ENCODE data around the gene RNGTT. TPM values are rescaled to one million over a fixed set of nuclear protein-coding genes. Genes with fewer than 3 reads are reported as not detected.
"Not testable (repeated sequence)": the region's sequence is repeated elsewhere in the genome, so short reads cannot be mapped to it uniquely, and the experiment has no call there.

The RNGTT gene
- total RNA-seq, 1 experiment from 2014 or later = 15.7 TPM

DNA sequence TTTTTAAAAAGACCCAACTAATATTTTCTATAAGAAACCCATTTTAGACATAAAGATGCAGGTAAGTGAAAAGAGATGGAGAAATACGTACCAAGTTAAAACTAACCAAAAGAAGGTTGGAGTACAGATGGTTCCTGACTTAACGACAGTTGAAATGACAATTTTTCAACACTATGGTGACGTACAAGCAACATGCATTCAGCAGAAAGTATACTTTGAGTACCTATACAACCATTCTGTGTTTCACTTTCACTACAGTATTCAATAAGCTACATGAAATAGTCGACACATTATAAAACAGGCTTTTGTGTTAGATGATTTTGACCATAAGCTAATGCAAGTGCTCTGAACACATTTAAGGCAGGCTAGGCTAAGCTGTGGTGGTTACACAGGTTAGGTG is 228.9 kb downstream of the RNGTT start:
- Histone ChIP-seq H3K4me3 (ENCODE audit: low read length) (no peak overlapping the region), H3K4me2 (ENCODE audit: low read length) (no peak overlapping the region), H4K20me1 (ENCODE audit: low read length) (no peaks in the 10 kb centered on the region), H2AFZ (ENCODE audit: low read length) (no peak overlapping the region), H3F3A (ENCODE audit: low read length, unreplicated experiment) (no peaks in the 10 kb centered on the region), H3K9me2 (replicated peaks; ENCODE audit: low read length) (no peaks in the 10 kb centered on the region), H3K9me3 (ENCODE audit: low read length) (no peaks in the 10 kb centered on the region), H3K27me3 (ENCODE audit: low read length) (no peaks in the 10 kb centered on the region), H3K27ac (ENCODE audit: low read length) (no peak overlapping the region), H3K79me2 (ENCODE audit: low read length) (no peaks in the 10 kb centered on the region), H3K4me1 (ENCODE audit: insufficient read depth, low read length) (peaks cover 15% of the 10 kb centered on the region), H3K9ac (ENCODE audit: low read length) (no peak overlapping the region), H3K36me3 (ENCODE audit: low read depth, low read length) (no peaks in the 10 kb centered on the region)
- CTCF ChIA-PET = no interaction called here
- no peak for TF ChIP-seq EZH2phosphoT487 (IDR thresholded peaks at IDR 0.05; ENCODE audit: borderline replicate concordance, low read length)
- TF ChIP-seq EZH2 (IDR thresholded peaks at IDR 0.05; ENCODE audit: low read length, unreplicated experiment) = no peak
- TF ChIP-seq, protein P1, sequence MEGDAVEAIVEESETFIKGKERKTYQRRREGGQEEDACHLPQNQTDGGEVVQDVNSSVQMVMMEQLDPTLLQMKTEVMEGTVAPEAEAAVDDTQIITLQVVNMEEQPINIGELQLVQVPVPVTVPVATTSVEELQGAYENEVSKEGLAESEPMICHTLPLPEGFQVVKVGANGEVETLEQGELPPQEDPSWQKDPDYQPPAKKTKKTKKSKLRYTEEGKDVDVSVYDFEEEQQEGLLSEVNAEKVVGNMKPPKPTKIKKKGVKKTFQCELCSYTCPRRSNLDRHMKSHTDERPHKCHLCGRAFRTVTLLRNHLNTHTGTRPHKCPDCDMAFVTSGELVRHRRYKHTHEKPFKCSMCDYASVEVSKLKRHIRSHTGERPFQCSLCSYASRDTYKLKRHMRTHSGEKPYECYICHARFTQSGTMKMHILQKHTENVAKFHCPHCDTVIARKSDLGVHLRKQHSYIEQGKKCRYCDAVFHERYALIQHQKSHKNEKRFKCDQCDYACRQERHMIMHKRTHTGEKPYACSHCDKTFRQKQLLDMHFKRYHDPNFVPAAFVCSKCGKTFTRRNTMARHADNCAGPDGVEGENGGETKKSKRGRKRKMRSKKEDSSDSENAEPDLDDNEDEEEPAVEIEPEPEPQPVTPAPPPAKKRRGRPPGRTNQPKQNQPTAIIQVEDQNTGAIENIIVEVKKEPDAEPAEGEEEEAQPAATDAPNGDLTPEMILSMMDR (conservative IDR thresholded peaks at IDR 0.05; ENCODE audit: low read depth, low read length) = no peak
- no TSS peak for BruUV-seq (replicated peaks)
- intact Hi-C loops (cut with micrococcal nuclease) = no loop called here
- POLR2A ChIA-PET (ENCODE audit: unreplicated experiment) = no interaction called here
- DNase-seq = no peak
- ATAC-seq = no peak

DNA sequence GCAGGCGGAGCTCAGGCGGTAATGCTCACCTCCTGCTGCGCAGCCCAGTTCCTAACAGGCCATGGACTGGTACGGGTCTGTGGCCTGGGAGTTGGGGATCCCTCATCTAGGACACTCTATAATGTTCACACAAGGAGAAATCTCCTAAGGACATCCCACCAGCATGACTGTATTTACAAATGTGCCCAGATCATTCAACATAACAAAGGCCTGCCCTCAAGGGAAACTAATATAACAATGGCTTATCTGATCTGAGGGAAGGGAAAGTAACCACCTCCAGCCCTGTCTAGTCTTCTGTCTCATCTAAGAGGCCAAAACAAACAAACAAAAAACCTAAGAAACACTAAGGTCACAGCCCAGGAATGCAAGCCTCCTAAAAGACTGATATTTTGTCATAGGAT is 232.8 kb downstream of the RNGTT start:
- H3K4me3 ChIP-seq (ENCODE audit: low read length) = no peak overlapping the region
- CTCF ChIA-PET = no interaction called here
- H3K9me2 ChIP-seq (replicated peaks; ENCODE audit: low read length) = no peaks in the 10 kb centered on the region
- no peak overlapping the region; the same call in 1 of the 2 replicates for H3K4me2 ChIP-seq (ENCODE audit: low read length)
- ATAC-seq (peak; percentile 87), DNase-seq (peak; percentile 71)
- intact Hi-C loops (cut with micrococcal nuclease) = no loop called here
- H3K4me1 ChIP-seq (ENCODE audit: insufficient read depth, low read length) = peaks cover 15% of the 10 kb centered on the region
- no peaks in the 10 kb centered on the region for H3F3A ChIP-seq (ENCODE audit: low read length, unreplicated experiment)
- no peak overlapping the region for H2AFZ ChIP-seq (ENCODE audit: low read length)
- BruUV-seq (replicated peaks) = no TSS peak
- H3K27ac ChIP-seq (ENCODE audit: low read length) = peak overlapping the region; percentile 47
- no peaks in the 10 kb centered on the region for H3K79me2 ChIP-seq (ENCODE audit: low read length)
- TF ChIP-seq, protein P1 (conservative IDR thresholded peaks at IDR 0.05; ENCODE audit: low read depth, low read length) = no peak
- TF ChIP-seq EZH2 (IDR thresholded peaks at IDR 0.05; ENCODE audit: low read length, unreplicated experiment) (no peak), EZH2phosphoT487 (IDR thresholded peaks at IDR 0.05; ENCODE audit: borderline replicate concordance, low read length) (no peak)
- no peaks in the 10 kb centered on the region for H3K36me3 ChIP-seq (ENCODE audit: low read depth, low read length)
- no peaks in the 10 kb centered on the region for H3K27me3 ChIP-seq (ENCODE audit: low read length)
- H3K9me3 ChIP-seq (ENCODE audit: low read length) = no peaks in the 10 kb centered on the region
- POLR2A ChIA-PET (ENCODE audit: unreplicated experiment) = no interaction called here
- H3K9ac ChIP-seq (ENCODE audit: low read length) = no peak overlapping the region
- H4K20me1 ChIP-seq (ENCODE audit: low read length) = no peaks in the 10 kb centered on the region

DNA sequence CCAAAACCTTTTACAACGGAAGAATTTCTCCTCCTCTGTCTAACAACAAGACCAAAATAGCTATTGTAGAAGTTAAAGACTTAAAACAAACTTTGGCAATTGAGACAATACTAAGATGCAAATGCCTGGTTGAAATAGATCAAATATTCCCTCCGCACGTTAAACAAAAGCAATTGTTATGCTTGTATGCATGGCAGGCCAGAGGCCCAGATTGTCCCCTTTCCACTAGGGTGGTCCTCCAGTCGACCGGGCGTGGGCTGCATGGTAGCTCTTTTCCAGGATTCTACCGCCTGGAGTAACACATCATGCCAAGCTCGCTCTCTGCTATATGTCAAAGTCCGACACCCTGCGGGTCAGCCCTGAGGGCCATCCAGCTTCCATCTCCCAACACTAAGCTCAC is 234.7 kb downstream of the RNGTT start:
- intact Hi-C loops (cut with micrococcal nuclease) = no loop called here
- Histone ChIP-seq H2AFZ (ENCODE audit: low read length) (no peak overlapping the region), H3K27ac (ENCODE audit: low read length) (no peak overlapping the region), H3K9ac (ENCODE audit: low read length) (no peak overlapping the region), H3K9me2 (replicated peaks; ENCODE audit: low read length) (no peaks in the 10 kb centered on the region), H3K4me2 (ENCODE audit: low read length) (no peak overlapping the region), H3K4me1 (ENCODE audit: insufficient read depth, low read length) (peaks cover 15% of the 10 kb centered on the region), H4K20me1 (ENCODE audit: low read length) (no peaks in the 10 kb centered on the region), H3K4me3 (ENCODE audit: low read length) (no peak overlapping the region), H3K79me2 (ENCODE audit: low read length) (no peaks in the 10 kb centered on the region), H3K27me3 (ENCODE audit: low read length) (no peaks in the 10 kb centered on the region), H3K9me3 (ENCODE audit: low read length) (no peaks in the 10 kb centered on the region), H3F3A (ENCODE audit: low read length, unreplicated experiment) (no peaks in the 10 kb centered on the region), H3K36me3 (ENCODE audit: low read depth, low read length) (no peaks in the 10 kb centered on the region)
- no peak for TF ChIP-seq EZH2phosphoT487 (IDR thresholded peaks at IDR 0.05; ENCODE audit: borderline replicate concordance, low read length)
- TF ChIP-seq, protein P1 (conservative IDR thresholded peaks at IDR 0.05; ENCODE audit: low read depth, low read length) = no peak
- TF ChIP-seq EZH2 (IDR thresholded peaks at IDR 0.05; ENCODE audit: low read length, unreplicated experiment) = no peak
- CTCF ChIA-PET = no interaction called here
- POLR2A ChIA-PET (ENCODE audit: unreplicated experiment) = no interaction called here
- BruUV-seq (replicated peaks) = no TSS peak
- ATAC-seq = no peak
- no peak for DNase-seq

DNA sequence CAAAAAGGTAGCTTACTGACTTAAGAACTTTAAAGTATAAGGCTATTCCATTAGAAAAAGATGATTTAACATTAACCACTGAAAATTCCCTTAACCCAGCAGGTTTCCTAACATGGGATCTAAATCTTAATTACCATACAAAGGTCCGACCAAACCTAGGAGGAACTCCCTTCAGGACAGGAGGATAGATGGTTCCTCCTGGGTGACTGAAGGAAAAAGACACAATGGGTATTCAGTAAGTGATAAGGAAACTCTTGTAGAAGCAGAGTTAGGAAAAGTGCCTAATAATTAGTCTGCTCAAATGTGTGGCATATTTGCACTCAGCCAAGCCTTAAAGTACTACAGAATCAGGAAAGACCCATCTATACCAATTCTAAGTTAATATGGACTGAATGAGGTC is 237.0 kb downstream of the RNGTT start:
- H3K4me3 ChIP-seq (ENCODE audit: low read length); H3K9me3 ChIP-seq (ENCODE audit: low read length); H4K20me1 ChIP-seq (ENCODE audit: low read length); POLR2A ChIA-PET (ENCODE audit: unreplicated experiment); H2AFZ ChIP-seq (ENCODE audit: low read length); BruUV-seq (replicated peaks); H3F3A ChIP-seq (ENCODE audit: low read length, unreplicated experiment); H3K27me3 ChIP-seq (ENCODE audit: low read length); CTCF ChIA-PET; H3K36me3 ChIP-seq (ENCODE audit: low read depth, low read length); ATAC-seq; intact Hi-C loops (cut with micrococcal nuclease); H3K4me2 ChIP-seq (ENCODE audit: low read length); H3K79me2 ChIP-seq (ENCODE audit: low read length); H3K9ac ChIP-seq (ENCODE audit: low read length); H3K27ac ChIP-seq (ENCODE audit: low read length); H3K9me2 ChIP-seq (replicated peaks; ENCODE audit: low read length); DNase-seq: not testable (repeated sequence)
- peaks cover 13% of the 10 kb centered on the region for H3K4me1 ChIP-seq (ENCODE audit: insufficient read depth, low read length)

All from PC-3 (cell line).